Natural killer cell (primary cell): ENCODE measurements around the gene SCD5. TPM values are rescaled to one million over a fixed set of nuclear protein-coding genes. Genes with fewer than 3 reads are reported as not detected.

Experiments used
- ATAC-seq, 3 donors: fragments of 150-1000 bp in 2 of 3; fragments of 200-7000 bp in 1 of 3; cut with Tn5 transposase; 1 replicate in 1 of 3; 2 replicates in 2 of 3; pipeline ENCODE4 v1.10.0; 2021; ENCODE audit warnings: mild to moderate bottlenecking in 2 of 3, moderate library complexity in 2 of 3
- DNase-seq, 2 donors: peaks; one replicate each; pipeline versions ENCODE4 v3.0.0 to v3.0.0-alpha.2; 2013 to 2021; ENCODE audit warnings: mixed read lengths in 1 of 2
- H3K27ac ChIP-seq: one replicate; pipeline ENCODE4 v1.5.1; 2013; ENCODE audit warnings: mild to moderate bottlenecking, low read length
- H3K27me3 ChIP-seq: one replicate; pipeline ENCODE4 v1.6.1; 2013; ENCODE audit warnings: low read length; ENCODE audit not compliant: control insufficient read depth, insufficient read depth
- H3K36me3 ChIP-seq: one replicate; pipeline ENCODE4 v1.6.1; 2013; ENCODE audit warnings: low read length; ENCODE audit not compliant: control insufficient read depth, insufficient read depth
- H3K4me1 ChIP-seq: one replicate; pipeline ENCODE4 v1.6.1; 2013; ENCODE audit warnings: low read length; ENCODE audit not compliant: control insufficient read depth, insufficient read depth
- H3K4me3 ChIP-seq: one replicate; pipeline ENCODE4 v1.5.1; 2013; ENCODE audit warnings: low read length
- H3K9me3 ChIP-seq: one replicate; pipeline ENCODE4 v1.6.1; 2013; ENCODE audit warnings: low read length; ENCODE audit not compliant: control insufficient read depth, insufficient read depth
- H3K27ac Mint-ChIP-seq, 2 donors: one replicate each; pipeline ENCODE4 v1.8.0; 2022; ENCODE audit warnings: mild to moderate bottlenecking in 2 of 2, mixed read lengths in 2 of 2, moderate library complexity in 1 of 2
- H3K27me3 Mint-ChIP-seq, 2 donors: one replicate each; pipeline ENCODE4 v1.8.0; 2022; ENCODE audit warnings: low read depth in 2 of 2, mixed read lengths in 2 of 2
- H3K36me3 Mint-ChIP-seq: one replicate; pipeline ENCODE4 v1.8.0; 2022; ENCODE audit warnings: mixed read lengths
- H3K4me1 Mint-ChIP-seq, 2 donors: one replicate each; pipeline ENCODE4 v1.8.0; 2022; ENCODE audit warnings: mixed read lengths in 2 of 2
- H3K4me3 Mint-ChIP-seq: one replicate; pipeline ENCODE4 v1.8.0; 2022; ENCODE audit warnings: mild to moderate bottlenecking, moderate library complexity, mixed read lengths
- H3K9me3 Mint-ChIP-seq, 2 donors: one replicate each; pipeline ENCODE4 v1.8.0; 2022; ENCODE audit warnings: mixed read lengths in 2 of 2
- CTCF ChIP-seq: fragments of 200-600 bp; IDR thresholded peaks from one replicate; pipeline ENCODE4 v1.8.0; 2022; ENCODE audit warnings: antibody characterized with exemption
- WGBS: methylation state at CpG from one replicate; pipeline ENCODE4 v1.1.7; 2013; ENCODE audit warnings: missing lambda C conversion rate; ENCODE audit not compliant: insufficient coverage; 5-methylcytosine and 5-hydroxymethylcytosine counted together
- intact Hi-C: fragments of 100-400 bp; cut with micrococcal nuclease; formaldehyde crosslinking; loops from one replicate; pipeline ENCODE4 v1.14.2; 2022
- total RNA-seq, 4 donors: library from RNA; stranded (reverse); fragments of 120-200 nt in 1 of 4; gene quantifications; one replicate each; pipeline versions ENCODE4 v1.2.3 to v1.2.4, GENCODE V29; 2013 to 2022

The SCD5 gene
- total RNA-seq, 3 donors from 2014 or later (not counting 1 experiment from before 2014, with no cell fraction given): 8.9 to 11.6 (median 9.0) TPM

GRCh38 chr4:82785611-82786400 lies 12.8 kb downstream of the SCD5 start:
- Histone ChIP-seq H3K27me3 (no peaks in the 10 kb centered on the region), H3K4me1 (no peaks in the 10 kb centered on the region), H3K27ac (no peak overlapping the region), H3K9me3 (no peaks in the 10 kb centered on the region), H3K4me3 (no peak overlapping the region), H3K36me3 (no peaks in the 10 kb centered on the region)
- no peak overlapping the region for H3K4me3 Mint-ChIP-seq
- TF ChIP-seq CTCF: no peak
- 82% methylated on average over 2 of the region's 5 CpGs for WGBS
- no peaks in the 10 kb centered on the region for H3K36me3 Mint-ChIP-seq
- DNase-seq (no peak), ATAC-seq (no peak)
- no peaks in the 10 kb centered on the region for H3K9me3 Mint-ChIP-seq
- H3K27me3 Mint-ChIP-seq: no peaks in the 10 kb centered on the region
- no peak overlapping the region for H3K27ac Mint-ChIP-seq
- intact Hi-C loops: no loop called here
- peaks cover under 1 to 28% of the 10 kb centered on the region in 2 donors for H3K4me1 Mint-ChIP-seq

- DNase-seq: no peak
Measured at GRCh38 chr4:82784681-82785610, 13.7 kb downstream of the SCD5 start.

GRCh38 chr4:82782626-82783345 lies 15.8 kb downstream of the SCD5 start:
- intact Hi-C loops: no loop called here
- Mint-ChIP-seq H3K4me3 (no peak overlapping the region), H3K4me1 (peaks cover 8 to 36% of the 10 kb centered on the region in 2 donors), H3K36me3 (no peaks in the 10 kb centered on the region), H3K27ac (no peak overlapping the region), H3K9me3 (no peaks in the 10 kb centered on the region), H3K27me3 (no peaks in the 10 kb centered on the region)
- Histone ChIP-seq H3K27me3 (no peaks in the 10 kb centered on the region), H3K27ac (no peak overlapping the region), H3K4me3 (no peak overlapping the region), H3K9me3 (no peaks in the 10 kb centered on the region), H3K36me3 (no peaks in the 10 kb centered on the region), H3K4me1 (no peaks in the 10 kb centered on the region)
- no peak for TF ChIP-seq CTCF
- no peak for DNase-seq
- ATAC-seq: no peak
- 94% methylated on average over 5 of the region's 5 CpGs for WGBS

More at GRCh38 chr4:82784681-82785610, 13.7 kb downstream of the SCD5 start:
- no peak overlapping the region for H3K4me3 Mint-ChIP-seq
- Histone ChIP-seq H3K36me3 (no peaks in the 10 kb centered on the region), H3K27ac (no peak overlapping the region), H3K4me1 (no peaks in the 10 kb centered on the region), H3K27me3 (no peaks in the 10 kb centered on the region), H3K9me3 (no peaks in the 10 kb centered on the region), H3K4me3 (no peak overlapping the region)
- H3K4me1 Mint-ChIP-seq: peaks cover 8 to 36% of the 10 kb centered on the region in 2 donors
- no peaks in the 10 kb centered on the region for H3K36me3 Mint-ChIP-seq
- no peak overlapping the region for H3K27ac Mint-ChIP-seq
- ATAC-seq: no peak
- WGBS: 77% methylated on average over 5 of the region's 9 CpGs
- H3K27me3 Mint-ChIP-seq: no peaks in the 10 kb centered on the region
- H3K9me3 Mint-ChIP-seq: no peaks in the 10 kb centered on the region
- TF ChIP-seq CTCF: no peak
- intact Hi-C loops: no loop called here
